ENCODE results near the gene JCAD.

- no peak for TF ChIP-seq POLR2A (IDR thresholded peaks at IDR 0.05; ENCODE audit: low read depth)
- no peak for TF ChIP-seq POLR2AphosphoS5 (IDR thresholded peaks at IDR 0.05)
- TF ChIP-seq, protein P1, sequence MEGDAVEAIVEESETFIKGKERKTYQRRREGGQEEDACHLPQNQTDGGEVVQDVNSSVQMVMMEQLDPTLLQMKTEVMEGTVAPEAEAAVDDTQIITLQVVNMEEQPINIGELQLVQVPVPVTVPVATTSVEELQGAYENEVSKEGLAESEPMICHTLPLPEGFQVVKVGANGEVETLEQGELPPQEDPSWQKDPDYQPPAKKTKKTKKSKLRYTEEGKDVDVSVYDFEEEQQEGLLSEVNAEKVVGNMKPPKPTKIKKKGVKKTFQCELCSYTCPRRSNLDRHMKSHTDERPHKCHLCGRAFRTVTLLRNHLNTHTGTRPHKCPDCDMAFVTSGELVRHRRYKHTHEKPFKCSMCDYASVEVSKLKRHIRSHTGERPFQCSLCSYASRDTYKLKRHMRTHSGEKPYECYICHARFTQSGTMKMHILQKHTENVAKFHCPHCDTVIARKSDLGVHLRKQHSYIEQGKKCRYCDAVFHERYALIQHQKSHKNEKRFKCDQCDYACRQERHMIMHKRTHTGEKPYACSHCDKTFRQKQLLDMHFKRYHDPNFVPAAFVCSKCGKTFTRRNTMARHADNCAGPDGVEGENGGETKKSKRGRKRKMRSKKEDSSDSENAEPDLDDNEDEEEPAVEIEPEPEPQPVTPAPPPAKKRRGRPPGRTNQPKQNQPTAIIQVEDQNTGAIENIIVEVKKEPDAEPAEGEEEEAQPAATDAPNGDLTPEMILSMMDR (IDR thresholded peaks at IDR 0.05) = no peak
- no peak for TF ChIP-seq EP300 (IDR thresholded peaks at IDR 0.05)
Measured at GRCh38 chr10:30073045-30073766, 13.8 kb upstream of the JCAD start.

All from esophagus muscularis mucosa (tissue), 4 donors.